ENCODE results near the gene IRF9.

Gene IRF9

GRCh38 chr14:24178399-24179178 lies 17.5 kb downstream of the IRF9 start:
- DNase-seq, result no peak

DNA sequence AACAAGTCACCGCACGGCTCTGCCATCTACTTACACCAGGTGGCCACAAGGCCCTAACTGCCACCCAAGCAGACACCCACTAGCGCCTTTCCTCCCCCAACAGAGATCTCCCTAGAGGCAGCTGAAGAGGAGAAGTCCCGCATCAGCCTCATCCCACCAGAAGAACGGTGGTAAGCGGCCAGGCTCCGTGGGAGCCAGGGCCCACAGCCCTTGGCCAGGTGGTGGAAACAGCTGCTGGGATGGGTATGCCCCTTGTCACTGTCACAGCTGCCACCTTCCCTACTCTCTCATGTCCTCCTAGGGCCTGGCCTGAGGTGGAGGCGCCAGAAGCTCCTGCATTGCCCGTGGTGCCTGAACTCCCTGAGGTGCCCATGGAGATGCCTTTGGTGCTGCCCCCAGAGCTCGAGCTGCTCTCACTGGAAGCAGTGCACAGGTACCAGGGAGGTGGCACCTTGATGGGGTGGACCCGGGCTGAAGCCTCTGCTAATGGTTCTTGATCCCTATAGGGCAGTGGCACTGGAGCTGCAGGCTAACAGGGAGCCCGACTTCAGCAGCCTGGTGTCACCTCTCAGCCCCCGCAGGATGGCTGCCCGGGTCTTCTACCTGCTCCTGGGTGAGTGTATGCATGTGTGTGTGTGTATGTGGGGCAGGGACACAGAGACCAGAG lies 18.4 kb downstream of the IRF9 start:
- DNase-seq, result no peak

- no peak for DNase-seq
Measured at GRCh38 chr14:24179961-24180796, 19.1 kb downstream of the IRF9 start.

DNA sequence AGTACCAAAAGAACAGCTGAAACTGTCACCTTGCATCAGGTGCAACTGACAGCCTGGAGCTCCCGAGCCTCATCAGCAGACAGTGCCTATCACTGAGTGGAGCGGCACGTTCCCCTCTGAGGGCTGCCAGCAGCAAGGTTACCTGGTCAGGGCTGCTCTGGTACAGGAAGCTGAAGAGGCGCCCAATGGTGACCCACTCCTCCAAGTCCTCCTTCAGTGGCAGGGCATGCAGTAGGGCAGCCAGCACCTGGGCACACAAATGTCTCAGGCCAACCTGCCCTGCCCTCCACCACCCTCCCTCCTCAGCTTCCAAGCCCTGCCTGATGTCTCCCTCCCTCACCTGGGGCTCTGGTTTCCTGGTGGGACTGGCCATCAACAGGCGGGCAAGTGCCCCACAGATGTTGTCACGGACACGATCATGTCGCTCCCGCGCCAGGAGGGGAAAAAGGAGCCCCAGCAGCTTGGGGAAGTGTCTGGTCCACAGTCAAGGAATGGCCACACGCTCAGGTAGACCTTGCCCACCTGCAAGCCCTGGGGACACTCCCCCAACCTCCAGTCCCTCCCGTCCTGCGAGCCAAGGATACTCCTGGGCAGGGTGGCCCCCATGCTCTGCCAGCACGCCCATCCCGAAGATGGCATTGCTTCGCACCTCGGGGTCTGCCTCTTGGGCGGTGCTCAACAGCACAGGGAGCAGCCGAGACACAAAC lies 20.5 kb downstream of the IRF9 start:
- DNase-seq, result no peak

GRCh38 chr14:24182110-24182882 lies 21.2 kb downstream of the IRF9 start:
- DNase-seq, result no peak

DNA sequence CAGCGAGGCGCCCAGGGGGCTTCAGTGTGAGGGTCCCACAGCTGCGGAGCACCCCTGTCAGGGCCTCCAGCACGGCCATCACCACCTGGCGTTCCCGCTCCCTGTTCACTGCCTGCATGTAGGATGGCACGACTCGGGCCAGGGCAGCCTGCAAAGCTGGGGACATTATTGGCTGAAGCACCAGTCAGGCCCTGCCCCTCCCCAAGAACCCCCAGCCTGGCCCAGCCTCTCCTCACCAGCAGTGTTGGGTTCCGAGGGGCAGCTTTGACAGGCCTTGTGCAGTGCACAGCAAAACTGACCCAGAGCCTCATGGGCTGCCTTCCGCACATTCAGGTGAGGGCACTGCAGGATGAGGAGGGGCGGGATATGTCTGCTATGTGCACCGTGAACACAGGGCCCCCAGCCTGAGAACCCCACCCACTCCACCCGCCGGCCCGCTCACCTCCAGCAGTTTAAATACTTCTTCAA lies 22.0 kb downstream of the IRF9 start:
- no peak for DNase-seq

GRCh38 chr14:24184104-24184970 lies 23.3 kb downstream of the IRF9 start:
- DNase-seq, result no peak

DNA sequence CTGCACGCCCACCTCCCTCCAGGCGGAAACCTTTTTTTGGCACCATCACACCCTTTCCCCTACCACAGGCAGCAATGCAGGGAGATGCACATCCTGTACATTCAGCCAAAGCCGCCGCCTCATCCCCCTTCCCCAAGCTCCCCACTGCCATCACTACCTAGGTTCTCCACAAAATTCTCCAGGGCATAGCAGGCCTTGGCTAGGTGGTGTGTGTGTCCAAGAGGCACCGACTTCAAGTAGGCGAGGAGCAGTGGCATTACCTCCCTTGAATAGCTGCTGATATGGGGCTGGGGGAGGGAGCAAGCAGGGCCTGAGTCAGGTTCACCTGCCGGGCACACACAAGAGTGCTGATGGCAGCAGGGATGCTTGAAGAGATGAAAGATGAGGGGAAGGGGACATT lies 24.0 kb downstream of the IRF9 start:
- no peak for DNase-seq

- DNase-seq, result no peak
Measured at GRCh38 chr14:24185741-24186140, 24.7 kb downstream of the IRF9 start.

DNA sequence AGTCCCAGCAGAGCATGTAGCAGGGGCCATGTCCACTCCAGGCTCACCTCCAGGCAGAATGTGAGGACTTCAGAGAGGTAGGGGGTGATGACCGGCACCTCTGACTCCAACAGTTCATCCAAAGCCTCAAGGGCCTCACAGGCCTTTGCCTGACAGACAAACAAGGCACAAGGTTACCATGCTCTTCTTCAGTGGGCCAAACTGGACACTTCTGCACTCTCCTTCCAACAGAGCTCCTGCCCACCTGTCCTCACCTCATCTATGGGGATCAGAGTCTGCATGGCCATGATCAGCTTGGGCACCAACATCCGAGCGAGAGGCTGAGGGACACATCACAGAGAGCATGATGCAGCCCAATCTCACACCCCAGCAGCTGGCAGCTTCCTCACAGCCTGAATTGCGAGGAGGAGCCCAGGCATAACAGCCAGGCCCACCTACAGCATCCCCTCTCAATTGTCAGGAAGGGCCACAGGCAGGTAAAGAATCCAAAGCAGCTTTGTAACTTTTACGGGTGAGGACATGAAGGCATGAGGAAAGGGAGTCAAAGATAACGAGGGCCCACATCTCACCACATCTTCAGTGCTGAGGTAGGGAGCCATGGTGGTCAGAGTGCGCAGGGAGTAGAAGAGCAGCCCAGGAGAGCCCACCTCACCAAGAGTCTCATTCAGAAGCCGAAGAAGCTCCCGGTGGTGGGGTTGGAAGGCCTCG lies 25.9 kb downstream of the IRF9 start:
- DNase-seq, result no peak

DNA sequence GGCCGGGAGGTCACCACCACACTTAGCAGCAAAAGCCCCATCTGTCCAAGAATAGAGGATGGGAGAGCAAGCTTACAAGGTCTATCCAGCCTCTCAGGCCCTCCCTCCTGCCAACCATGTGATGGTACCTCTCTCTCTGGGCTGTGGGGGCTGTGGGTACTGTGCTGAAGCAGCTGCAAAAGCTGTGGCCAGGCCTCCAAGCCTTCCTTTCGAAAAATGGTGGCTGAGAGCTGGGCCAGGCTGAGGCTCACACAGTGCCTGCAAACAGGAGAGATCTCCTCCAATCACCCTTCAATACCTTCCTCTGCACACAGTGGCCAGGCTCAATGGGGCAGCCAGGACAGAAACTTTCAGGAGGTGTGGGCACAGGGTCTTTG lies 26.5 kb downstream of the IRF9 start:
- no peak for DNase-seq

- peak; percentile 95 for DNase-seq
Measured at GRCh38 chr14:24188251-24189058, 27.4 kb downstream of the IRF9 start, which contains the start of gene IPO4. Gene IPO4 (minus strand): TSS chr14:24188816. CDS start chr14:24188787, 29 bp downstream.

GRCh38 chr14:24189059-24189375 lies 28.0 kb downstream of the IRF9 start:
- DNase-seq, result no peak

DNA sequence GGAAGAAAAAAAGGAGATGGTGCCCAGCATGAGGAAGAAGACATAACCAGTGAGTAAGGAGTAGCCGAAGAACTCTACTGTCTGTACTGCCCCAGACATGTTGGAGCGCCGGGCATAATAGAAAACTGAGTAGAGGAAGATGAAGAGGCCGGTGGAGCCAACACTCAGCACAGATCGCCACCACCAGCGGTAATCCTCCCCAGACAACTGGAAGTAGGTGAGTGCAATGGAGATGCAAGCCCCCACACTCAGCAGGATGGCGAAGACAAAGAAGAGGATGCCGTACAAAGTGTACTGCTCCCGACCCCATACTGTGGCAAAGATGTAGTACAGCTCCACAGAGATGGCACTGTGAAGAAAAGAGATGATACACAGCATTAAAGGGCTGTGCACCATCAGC lies 28.4 kb downstream of the IRF9 start:
- DNase-seq, result no peak

DNA sequence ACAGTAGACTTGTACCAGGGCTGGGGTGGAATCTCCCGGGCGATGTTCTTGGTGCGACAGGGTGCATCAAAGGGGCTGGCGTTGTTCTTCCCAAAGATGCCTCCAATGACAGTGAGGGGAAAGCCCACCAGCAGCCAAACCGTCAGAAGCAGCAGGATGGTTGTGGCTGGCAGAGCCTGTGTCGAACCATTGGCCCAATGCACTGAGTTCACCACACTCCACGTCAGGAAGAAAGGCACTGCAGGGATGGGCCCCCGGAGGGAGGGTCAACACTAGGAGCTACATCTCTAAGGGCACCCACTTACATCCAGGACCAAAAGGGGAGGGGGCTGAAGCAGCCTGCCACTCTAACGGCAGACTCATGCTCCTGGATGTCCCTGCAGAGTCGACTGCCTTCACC lies 29.4 kb downstream of the IRF9 start:
- DNase-seq, result no peak

DNA sequence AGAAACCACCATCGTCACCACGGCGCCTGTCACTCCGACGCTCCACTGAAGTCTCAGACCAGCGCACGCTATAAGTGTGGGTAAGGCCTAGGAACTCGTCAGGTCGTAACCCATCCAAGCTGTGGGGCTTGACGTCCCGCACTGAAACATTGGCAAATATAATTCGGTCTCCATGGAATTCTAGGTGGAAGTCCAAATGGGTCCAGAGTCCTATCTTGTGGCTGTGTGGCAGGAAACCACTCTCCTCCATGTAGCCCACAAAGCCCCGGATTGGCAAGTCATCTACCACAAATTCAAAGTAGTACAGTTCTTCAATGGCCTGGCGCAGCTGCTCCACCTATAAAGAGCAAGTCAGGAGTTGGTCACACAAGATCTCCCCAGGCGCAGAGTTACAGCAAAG lies 31.9 kb downstream of the IRF9 start:
- no peak for DNase-seq

DNA sequence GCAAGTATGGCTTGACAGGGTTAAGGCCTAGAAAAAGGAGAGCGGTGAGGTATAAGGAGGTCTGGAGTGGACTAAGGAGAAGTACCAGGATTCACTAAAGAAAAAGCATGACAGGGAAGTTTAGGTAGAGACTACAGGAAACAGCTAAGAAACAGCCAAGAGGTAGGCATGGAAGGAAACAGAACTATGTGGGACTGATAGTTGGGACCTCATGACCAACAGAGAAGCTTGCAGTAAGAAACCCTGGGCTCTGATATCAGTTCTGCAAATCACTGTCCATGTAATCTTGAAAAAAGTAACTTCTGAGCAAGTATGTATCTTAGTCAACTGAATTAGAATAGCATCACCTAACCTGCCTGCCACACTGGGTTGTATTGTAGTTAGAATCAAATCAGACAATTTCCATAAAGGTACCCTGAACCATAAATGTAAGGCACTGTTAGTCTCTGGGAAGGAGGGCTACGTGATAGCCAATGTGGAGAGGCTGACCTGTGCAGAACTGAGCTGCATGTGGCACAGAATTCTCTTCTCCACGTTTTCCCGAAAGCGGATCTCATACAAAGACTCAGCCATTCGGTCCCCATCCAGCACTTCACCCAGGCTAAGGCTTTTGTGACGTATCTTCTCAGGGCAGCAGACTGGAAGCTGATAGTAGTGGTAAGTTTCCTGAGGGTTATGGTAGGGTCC lies 33.3 kb downstream of the IRF9 start:
- no peak for DNase-seq

- no peak for DNase-seq
Measured at GRCh38 chr14:24194873-24195185, 33.8 kb downstream of the IRF9 start.
